HepG2 (cell line): ENCODE data around the gene CD300A. TPM values are rescaled to one million over a fixed set of nuclear protein-coding genes. Genes with fewer than 3 reads are reported as not detected.

Experiments
- GPN1 ChIP-seq: sonication (generic); formaldehyde crosslinking; IDR thresholded peaks from 2 replicates; pipeline ENCODE4 v1.5.1; 2020; ENCODE audit warnings: missing genetic modification reagents, borderline replicate concordance
- KDM6A ChIP-seq: IDR thresholded peaks from 2 replicates; pipeline ENCODE4 v1.6.1; 2016; ENCODE audit warnings: low read depth
- MAX ChIP-seq: IDR thresholded peaks from 2 replicates; pipeline ENCODE4 v1.6.1; 2012; ENCODE audit warnings: inconsistent platforms
- RARG ChIP-seq: sonication (generic); formaldehyde crosslinking; IDR thresholded peaks from 2 replicates; pipeline ENCODE4 v1.4.0; 2020; ENCODE audit warnings: low read depth, mild to moderate bottlenecking, missing genetic modification reagents
- RFXANK ChIP-seq: IDR thresholded peaks from 2 replicates; pipeline ENCODE4 v1.6.1; 2016
- RNF219 ChIP-seq: sonication (generic); formaldehyde crosslinking; IDR thresholded peaks from 2 replicates; pipeline ENCODE4 v1.5.0; 2020; ENCODE audit warnings: mild to moderate bottlenecking, missing genetic modification reagents
- SALL1 ChIP-seq: sonication (generic); formaldehyde crosslinking; IDR thresholded peaks from 2 replicates; pipeline ENCODE4 v1.8.0; 2022; ENCODE audit warnings: mild to moderate bottlenecking, missing genetic modification reagents
- SIN3A ChIP-seq: IDR thresholded peaks from 2 replicates; pipeline ENCODE4 v1.6.1; 2011; ENCODE audit warnings: low read depth, mild to moderate bottlenecking, control low read depth, low read length, borderline replicate concordance
- SPEN ChIP-seq: sonication (generic); formaldehyde crosslinking; IDR thresholded peaks from 2 replicates; pipeline ENCODE4 v1.5.1; 2020; ENCODE audit warnings: low read depth, mild to moderate bottlenecking, missing genetic modification reagents
- TCF7 ChIP-seq: sonication (generic); IDR thresholded peaks from 2 replicates; pipeline ENCODE4 v1.6.1; 2016; ENCODE audit warnings: antibody characterized with exemption, low read depth
- THAP9 ChIP-seq: sonication (generic); formaldehyde crosslinking; IDR thresholded peaks from 2 replicates; pipeline ENCODE4; 2020; ENCODE audit warnings: missing genetic modification reagents, mild to moderate bottlenecking, borderline replicate concordance
- ZBTB4 ChIP-seq: sonication (generic); formaldehyde crosslinking; IDR thresholded peaks from 2 replicates; pipeline ENCODE4 v1.4.0; 2020; ENCODE audit warnings: missing genetic modification reagents, mild to moderate bottlenecking, borderline replicate concordance
- ZKSCAN8 ChIP-seq: IDR thresholded peaks from 2 replicates; pipeline ENCODE4 v1.6.1; 2016; ENCODE audit warnings: borderline replicate concordance, missing genetic modification reagents, missing compliant biosample characterization
- ZNF251 ChIP-seq: sonication (generic); formaldehyde crosslinking; IDR thresholded peaks from 2 replicates; pipeline ENCODE4 v1.9.0; 2021; ENCODE audit warnings: mild to moderate bottlenecking, missing genetic modification reagents
- ZNF317 ChIP-seq: sonication (generic); formaldehyde crosslinking; IDR thresholded peaks from 2 replicates; pipeline ENCODE4 v1.5.0; 2020; ENCODE audit warnings: mild to moderate bottlenecking, missing genetic modification reagents
- ZNF331 ChIP-seq: sonication (generic); formaldehyde crosslinking; IDR thresholded peaks from 2 replicates; pipeline ENCODE4 v1.4.0; 2020; ENCODE audit warnings: missing genetic modification reagents
- polyA plus RNA-seq, 8 experiments: library from polyadenylated mRNA; depleted of rRNA in 3 of 8; stranded (reverse) in 7 of 8; unstranded in 1 of 8; fragments of >200 nt; fragmentation: Illumina TruSeq in 4 of 8; extraction: Trizol in 4 of 8; gene quantifications; 2 replicates each; pipeline versions ENCODE4 v1.2.1 to v1.2.3, GENCODE V29; 2011 to 2016; ENCODE audit warnings: low read depth in 4 of 8, missing spikeins in 1 of 8, mixed read lengths in 1 of 8; ENCODE audit not compliant: insufficient read depth in 1 of 8
- total RNA-seq, 5 experiments: library from RNA; depleted of rRNA; stranded (reverse); fragments of >200 nt; fragmentation: Illumina TruSeq; extraction: Trizol; gene quantifications; 2 replicates each; pipeline ENCODE4 v1.2.3, GENCODE V29; 2016; ENCODE audit warnings: low read depth in 1 of 5
- TF ChIP-seq, protein P1 (sequence below): sonication (generic); formaldehyde crosslinking; conservative IDR thresholded peaks from 2 replicates; pipeline ENCODE4 v1.8.0; 2022; ENCODE audit warnings: low read depth, missing genetic modification reagents

The CD300A gene
- total and polyA plus RNA-seq, 2 of the 13 experiments (the other 11 are each of a cell fraction or from before 2014, with no cell fraction given) = not detected

DNA sequence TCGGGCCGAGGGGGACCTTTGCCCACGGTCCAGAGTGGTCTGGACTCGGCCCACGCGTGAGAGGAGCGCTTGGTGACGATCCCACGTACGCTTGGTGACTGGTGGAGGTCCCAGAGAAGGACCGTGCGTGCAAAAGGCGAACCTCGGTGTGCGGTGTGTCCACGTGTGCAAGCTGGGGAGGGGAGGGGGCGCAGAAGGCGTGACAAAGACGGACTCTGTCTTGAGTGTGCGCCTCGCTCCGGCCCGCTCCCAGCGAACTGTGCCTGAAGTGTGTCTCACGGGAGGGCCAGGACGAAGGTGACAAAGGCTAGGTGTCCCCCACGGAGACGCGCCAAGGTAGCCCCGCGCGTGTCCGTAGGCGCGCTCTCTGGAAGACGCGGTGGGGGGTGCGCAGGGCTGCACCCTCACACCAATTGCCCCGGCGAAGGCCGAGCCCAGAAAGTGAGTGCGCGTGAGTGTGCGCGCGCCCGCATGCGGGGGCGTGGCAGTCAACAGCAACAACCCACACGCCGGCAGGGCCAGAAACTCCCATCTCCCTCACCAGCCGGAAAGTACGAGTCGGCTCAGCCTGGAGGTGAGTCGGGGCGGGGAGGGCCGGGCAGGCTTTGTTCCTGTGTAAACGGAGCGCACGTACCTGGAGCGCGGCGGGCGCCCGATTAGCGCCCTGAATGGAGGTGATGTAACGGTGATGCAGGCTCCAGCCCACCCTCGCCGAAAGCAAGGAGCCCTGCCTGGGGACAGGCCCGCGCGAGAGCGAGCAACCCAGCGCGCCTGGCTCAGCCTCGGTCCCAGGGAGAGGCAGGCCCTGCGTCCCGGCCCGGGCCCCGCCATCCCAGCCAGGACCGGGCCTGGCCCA is 34.6 kb upstream of the CD300A start, which contains the start of gene GPRC5C (continued):
- TF ChIP-seq ZBTB4 (CRISPR knock-in tag) = no peak; the same call in 1 of the 2 replicates
- TF ChIP-seq, protein P1, sequence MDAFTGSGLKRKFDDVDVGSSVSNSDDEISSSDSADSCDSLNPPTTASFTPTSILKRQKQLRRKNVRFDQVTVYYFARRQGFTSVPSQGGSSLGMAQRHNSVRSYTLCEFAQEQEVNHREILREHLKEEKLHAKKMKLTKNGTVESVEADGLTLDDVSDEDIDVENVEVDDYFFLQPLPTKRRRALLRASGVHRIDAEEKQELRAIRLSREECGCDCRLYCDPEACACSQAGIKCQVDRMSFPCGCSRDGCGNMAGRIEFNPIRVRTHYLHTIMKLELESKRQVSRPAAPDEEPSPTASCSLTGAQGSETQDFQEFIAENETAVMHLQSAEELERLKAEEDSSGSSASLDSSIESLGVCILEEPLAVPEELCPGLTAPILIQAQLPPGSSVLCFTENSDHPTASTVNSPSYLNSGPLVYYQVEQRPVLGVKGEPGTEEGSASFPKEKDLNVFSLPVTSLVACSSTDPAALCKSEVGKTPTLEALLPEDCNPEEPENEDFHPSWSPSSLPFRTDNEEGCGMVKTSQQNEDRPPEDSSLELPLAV (CRISPR knock-in tag) = 0 out of 2 replicates have a peak, but pooled peaks have one; percentile 35
- peak; percentile 90 for TF ChIP-seq ZNF317 (CRISPR knock-in tag)
- no peak for TF ChIP-seq KDM6A
- TF ChIP-seq RARG (CRISPR knock-in tag) = no peak
- TF ChIP-seq SALL1 (CRISPR knock-in tag) = peak; percentile 76
- 0 out of 2 replicates have a peak, but pooled peaks have one; percentile 25 for TF ChIP-seq RFXANK (CRISPR knock-in tag)
- TF ChIP-seq TCF7 = no peak
- peak; percentile 96 for TF ChIP-seq MAX
- TF ChIP-seq ZNF331 (CRISPR knock-in tag) = peak; percentile 96
- no peak; the same call in 1 of the 2 replicates for TF ChIP-seq GPN1 (CRISPR knock-in tag)
- peak; percentile 96 for TF ChIP-seq SIN3A
- no peak for TF ChIP-seq ZKSCAN8 (CRISPR knock-in tag)
- no peak for TF ChIP-seq SPEN (CRISPR knock-in tag)
- TF ChIP-seq ZNF251 (CRISPR knock-in tag) = no peak
- peak; percentile 57; the same call in 1 of the 2 replicates for TF ChIP-seq RNF219 (CRISPR knock-in tag)
- TF ChIP-seq THAP9 (CRISPR knock-in tag) = peak; percentile 79
